Activated naive CD8-positive, alpha-beta T cell treated with anti-CD3 and anti-CD28 coated beads, Interleukin-2, amount 10 ng/mL, durations not matched to agents 7 days and 5 days (primary cell): Measurements from ENCODE around the gene PLG. TPM values are rescaled to one million over a fixed set of nuclear protein-coding genes. Genes with fewer than 3 reads are reported as not detected.
"Not testable (repeated sequence)": the region's sequence is repeated elsewhere in the genome, so short reads cannot be mapped to it uniquely, and the experiment has no call there.

Source experiments
- ATAC-seq: fragments of 150-1000 bp; cut with Tn5 transposase; one replicate; pipeline ENCODE4 v1.10.0; 2021; ENCODE audit warnings: low read depth, moderate library complexity
- POLR2A ChIA-PET: fragments of 350-600 bp; sonication (Branson Sonifier 250); formaldehyde crosslinking; loops from one replicate; lab custom pipeline; 2021; ENCODE audit warnings: antibody characterized with exemption; lab: Charles Lee
- DNase-seq: peaks from one replicate; pipeline ENCODE4 v3.0.0; 2021
- H3K27ac Mint-ChIP-seq: one replicate; pipeline ENCODE4 v1.8.0; 2022; ENCODE audit warnings: mild to moderate bottlenecking, mixed read lengths
- H3K27me3 Mint-ChIP-seq: one replicate; pipeline ENCODE4 v1.8.0; 2022; ENCODE audit warnings: mild to moderate bottlenecking, moderate library complexity, mixed read lengths
- H3K36me3 Mint-ChIP-seq: one replicate; pipeline ENCODE4 v1.8.0; 2021; ENCODE audit warnings: mild to moderate bottlenecking, mixed read lengths
- H3K4me1 Mint-ChIP-seq: one replicate; pipeline ENCODE4 v1.8.0; 2021; ENCODE audit warnings: mixed read lengths
- H3K4me3 Mint-ChIP-seq: one replicate; pipeline ENCODE4 v1.8.0; 2022; ENCODE audit warnings: mild to moderate bottlenecking, moderate library complexity, mixed read lengths
- H3K9me3 Mint-ChIP-seq: one replicate; pipeline ENCODE4 v1.8.0; 2021; ENCODE audit warnings: mixed read lengths
- total RNA-seq, 2 experiments: library from RNA; stranded (reverse); gene quantifications; one replicate each; pipeline ENCODE4 v1.2.3, GENCODE V29; 2021

Gene PLG
- total RNA-seq, 2 experiments from 2014 or later: 0.69 TPM; not detected in 1

DNA sequence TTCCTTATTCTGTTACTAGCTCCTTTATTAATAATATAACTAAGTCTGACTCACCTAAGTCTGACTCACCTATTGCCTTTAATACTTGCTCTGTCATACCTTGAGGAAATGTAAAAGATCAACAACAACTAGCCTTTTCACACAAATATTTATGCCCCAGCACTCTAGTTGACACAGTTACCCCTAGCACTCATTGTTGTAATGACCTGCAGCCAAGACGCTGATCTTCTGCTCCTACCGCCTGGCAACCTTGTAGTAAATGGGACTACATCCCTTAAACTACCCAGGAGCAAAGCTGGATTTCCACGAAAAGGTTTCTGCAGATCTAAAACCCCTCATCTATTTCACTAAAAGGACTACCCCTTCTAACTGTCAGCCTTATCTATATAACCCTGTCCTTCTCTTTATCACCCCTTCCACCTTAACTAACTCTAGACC, 90.0 kb downstream of the PLG start:
- no peaks in the 10 kb centered on the region for H3K36me3 Mint-ChIP-seq
- ATAC-seq (no peak), DNase-seq (no peak)
- no peak overlapping the region for H3K27ac Mint-ChIP-seq
- POLR2A ChIA-PET: no interaction called here
- no peak overlapping the region for H3K4me3 Mint-ChIP-seq
- peaks cover 2% of the 10 kb centered on the region for H3K4me1 Mint-ChIP-seq
- peaks cover 7% of the 10 kb centered on the region for H3K9me3 Mint-ChIP-seq
- H3K27me3 Mint-ChIP-seq: peaks cover 2% of the 10 kb centered on the region

DNA sequence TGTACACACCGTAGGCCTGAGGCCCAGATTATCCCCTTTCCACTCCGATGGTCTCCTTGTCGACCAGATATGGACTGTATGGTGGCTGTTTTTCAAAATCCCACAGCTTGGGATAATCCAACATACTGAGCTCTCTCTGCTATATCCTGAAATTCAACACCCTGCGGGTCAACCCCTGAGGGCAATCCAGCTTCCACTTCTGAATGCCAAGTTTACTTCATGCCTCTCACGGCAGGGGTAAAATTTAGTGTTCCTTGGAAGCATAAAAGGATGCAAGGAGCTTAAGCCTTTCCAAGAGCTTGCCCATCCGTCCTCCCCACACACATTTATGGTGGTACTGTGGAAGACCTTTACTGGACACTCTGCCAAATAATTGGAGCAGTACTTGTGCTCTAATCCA, 90.7 kb downstream of the PLG start:
- Mint-ChIP-seq H3K36me3 (no peaks in the 10 kb centered on the region), H3K27ac (no peak overlapping the region), H3K4me3 (no peak overlapping the region), H3K4me1 (peaks cover 2% of the 10 kb centered on the region), H3K27me3 (peaks cover 2% of the 10 kb centered on the region), H3K9me3 (peaks cover 9% of the 10 kb centered on the region)
- POLR2A ChIA-PET: no interaction called here
- ATAC-seq (no peak), DNase-seq (no peak)

DNA sequence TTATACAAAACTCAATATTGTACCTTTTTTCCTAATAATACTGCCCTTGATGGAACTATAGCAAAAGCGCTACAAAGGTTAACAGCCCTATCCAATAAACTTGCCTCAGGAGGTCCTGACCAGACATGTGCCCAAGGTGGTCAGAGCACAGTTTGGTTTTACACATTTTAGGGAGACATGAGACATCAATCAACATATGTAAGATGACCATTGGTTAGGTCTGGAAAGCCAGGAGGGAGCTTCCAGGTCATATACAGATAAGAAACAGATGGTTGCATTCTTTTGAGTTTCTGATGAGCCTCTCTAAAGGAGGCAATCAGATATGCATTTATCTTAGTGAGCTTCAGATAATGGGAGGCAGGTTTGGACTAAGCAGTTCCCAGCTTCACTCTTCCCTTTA, 91.6 kb downstream of the PLG start:
- no peak overlapping the region for H3K4me3 Mint-ChIP-seq
- POLR2A ChIA-PET: no interaction called here
- peaks cover 2% of the 10 kb centered on the region for H3K4me1 Mint-ChIP-seq
- ATAC-seq: no peak
- no peaks in the 10 kb centered on the region for H3K36me3 Mint-ChIP-seq
- peaks cover 10% of the 10 kb centered on the region for H3K9me3 Mint-ChIP-seq
- DNase-seq: no peak
- no peak overlapping the region for H3K27ac Mint-ChIP-seq
- H3K27me3 Mint-ChIP-seq: peaks cover 2% of the 10 kb centered on the region

DNA sequence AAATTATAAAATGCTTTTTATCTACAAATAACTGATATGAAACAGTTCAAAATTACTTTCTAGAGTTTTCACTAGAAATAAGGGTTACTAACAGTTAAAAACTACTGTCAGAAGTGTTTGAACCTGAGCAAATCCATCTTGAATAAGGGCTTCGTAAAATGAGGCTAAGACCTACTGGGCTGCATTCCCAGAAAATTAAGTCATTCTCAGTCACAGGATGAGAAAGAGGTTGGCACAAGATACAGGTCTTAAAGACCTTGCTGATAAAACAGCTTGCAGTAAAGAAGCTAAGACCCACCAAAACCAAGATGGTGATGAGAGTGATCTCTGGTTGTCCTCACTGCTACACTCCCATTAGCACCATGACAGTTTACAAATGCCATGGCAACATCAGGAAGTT, 93.7 kb downstream of the PLG start:
- DNase-seq (no peak), ATAC-seq (no peak)
- POLR2A ChIA-PET: no interaction called here
- H3K27ac Mint-ChIP-seq: no peak overlapping the region
- no peaks in the 10 kb centered on the region for H3K4me1 Mint-ChIP-seq
- H3K9me3 Mint-ChIP-seq: peaks cover 9% of the 10 kb centered on the region
- H3K36me3 Mint-ChIP-seq: no peaks in the 10 kb centered on the region
- no peak overlapping the region for H3K4me3 Mint-ChIP-seq
- H3K27me3 Mint-ChIP-seq: no peaks in the 10 kb centered on the region

GRCh38 chr6:160798625-160799024, 96.6 kb downstream of the PLG start:
- Mint-ChIP-seq H3K27me3 (no peaks in the 10 kb centered on the region), H3K4me1 (no peaks in the 10 kb centered on the region), H3K4me3 (no peak overlapping the region), H3K27ac (no peak overlapping the region), H3K9me3 (peaks cover 8% of the 10 kb centered on the region), H3K36me3 (no peaks in the 10 kb centered on the region)
- ATAC-seq (no peak), DNase-seq (no peak)
- POLR2A ChIA-PET: no interaction called here

- POLR2A ChIA-PET: no interaction called here
- Mint-ChIP-seq H3K27ac (no peak overlapping the region), H3K27me3 (no peaks in the 10 kb centered on the region), H3K4me3 (no peak overlapping the region), H3K36me3 (no peaks in the 10 kb centered on the region), H3K4me1 (no peaks in the 10 kb centered on the region), H3K9me3 (peaks cover 8% of the 10 kb centered on the region)
- ATAC-seq (no peak), DNase-seq (no peak)
These were observed 97.9 kb downstream of the PLG start for GRCh38 chr6:160799801-160800506.

GRCh38 chr6:160801418-160801817, 99.4 kb downstream of the PLG start:
- H3K36me3 Mint-ChIP-seq: no peaks in the 10 kb centered on the region
- POLR2A ChIA-PET: no interaction called here
- peaks cover 8% of the 10 kb centered on the region for H3K9me3 Mint-ChIP-seq
- no peak for DNase-seq
- no peak for ATAC-seq
- H3K4me3 Mint-ChIP-seq: no peak overlapping the region
- no peaks in the 10 kb centered on the region for H3K4me1 Mint-ChIP-seq
- H3K27ac Mint-ChIP-seq: no peak overlapping the region
- no peaks in the 10 kb centered on the region for H3K27me3 Mint-ChIP-seq

DNA sequence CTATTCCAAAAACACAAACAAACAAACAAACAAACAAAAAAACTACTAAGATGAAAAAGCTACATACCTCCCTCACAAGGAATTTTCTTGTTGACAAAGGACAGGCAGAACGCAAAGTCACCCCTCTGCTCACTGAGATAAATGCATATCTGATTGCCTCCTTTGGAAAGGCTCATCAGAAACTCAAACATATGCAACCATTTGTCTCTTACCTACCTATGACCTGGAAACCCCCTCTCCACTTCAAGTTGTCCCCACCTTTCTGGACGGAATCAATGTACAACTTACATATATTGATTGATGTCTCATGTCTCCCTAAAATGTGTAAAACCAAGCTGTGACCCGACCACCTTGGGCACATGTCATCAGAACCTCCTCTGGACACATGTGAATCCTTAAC, 100.0 kb downstream of the PLG start:
- H3K27me3 Mint-ChIP-seq, H3K36me3 Mint-ChIP-seq, H3K9me3 Mint-ChIP-seq, H3K27ac Mint-ChIP-seq, ATAC-seq, POLR2A ChIA-PET, H3K4me1 Mint-ChIP-seq, DNase-seq, H3K4me3 Mint-ChIP-seq: not testable (repeated sequence)

Other genes with a start within 250 kb of the PLG start
- not detected for gene LPA, start 38.0 kb upstream of the PLG start, total RNA-seq